GM21515 (cell line): ENCODE data around the gene ARMH1.
A peak's percentile ranks its signal among the peaks of the same experiment; 100 is the strongest.

Experiments used
- ATAC-seq: cut with Tn5 transposase; IDR thresholded peaks from one replicate; pipeline ENCODE4 v1.9.1; 2021; ENCODE audit not compliant: unreplicated experiment

ARMH1 gene

DNA sequence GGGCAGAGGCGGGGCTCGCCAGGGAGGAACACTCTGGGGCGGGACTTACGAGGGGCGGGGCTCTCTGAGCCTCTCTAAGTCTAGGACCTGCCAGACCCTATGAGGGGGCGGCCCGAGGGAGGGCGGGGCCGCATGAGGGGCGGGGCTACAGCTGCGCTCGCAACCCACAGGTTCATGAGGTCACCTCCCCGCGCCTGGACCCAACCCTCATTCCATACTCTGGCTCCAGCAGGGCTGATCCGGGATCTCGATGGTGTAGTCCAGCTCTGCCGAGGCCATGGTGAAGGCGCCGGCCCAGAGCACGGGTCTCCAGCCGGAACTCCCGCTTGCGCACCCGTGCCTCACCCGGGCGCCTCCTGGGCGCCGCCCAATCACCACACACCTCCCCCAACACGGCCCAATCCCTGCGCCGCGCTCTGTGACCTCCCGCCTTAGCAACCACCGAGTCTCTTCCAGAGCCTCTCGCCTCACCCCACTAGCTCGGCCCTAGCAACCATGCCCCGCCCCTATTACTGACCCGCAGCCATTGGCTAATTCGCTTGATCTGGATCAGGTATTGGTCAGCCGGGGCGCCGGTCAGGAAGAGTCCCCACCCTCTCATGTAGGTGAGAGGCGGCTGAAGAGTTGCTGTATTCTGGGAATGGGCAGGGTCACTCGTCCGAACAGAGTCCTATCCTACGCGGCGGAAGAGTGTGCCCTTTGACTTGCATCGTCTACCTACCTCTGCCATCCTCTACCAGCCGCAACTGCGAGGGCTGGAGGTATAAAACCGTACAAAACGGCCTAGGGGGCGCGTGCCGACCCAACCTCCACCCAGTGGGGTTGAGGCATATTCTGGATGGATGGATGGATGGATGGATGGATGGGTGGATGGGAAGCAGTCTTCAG is at the start of gene ARMH1, which contains the start of gene TMEM53:
TSS of gene ARMH1 (plus strand) at position 602 of the 888 bp plus-strand sequence. CDS start 14,984 bp downstream, outside the sequence.
TSS of gene TMEM53 (minus strand) at position 369 of the 888 bp plus-strand sequence. CDS start at position 279, 90 bp downstream.
- ATAC-seq: peak; percentile 87

DNA sequence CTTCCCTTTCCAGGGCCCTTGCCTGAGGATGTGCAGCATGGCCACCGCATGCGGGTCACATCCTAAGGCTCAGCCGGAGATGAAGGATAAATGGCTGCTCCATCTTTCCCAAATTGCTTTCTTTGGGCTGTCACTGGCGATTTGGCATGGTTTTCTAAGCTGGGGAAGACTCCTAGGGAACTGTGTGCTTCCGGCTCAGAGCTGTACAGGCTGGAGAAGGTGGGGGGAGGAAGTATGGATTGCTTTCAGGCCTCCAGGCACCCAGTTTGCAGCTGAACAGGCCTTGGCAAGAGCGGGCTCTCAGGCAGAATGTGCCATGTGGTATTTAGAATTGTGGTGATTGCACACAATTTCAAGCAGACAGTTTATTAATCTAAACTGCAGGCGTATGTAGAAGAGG is 49.2 kb upstream of the ARMH1 start:
- no peak for ATAC-seq

GRCh38 chr1:44628962-44629756 is 45.4 kb upstream of the ARMH1 start:
- ATAC-seq: no peak

DNA sequence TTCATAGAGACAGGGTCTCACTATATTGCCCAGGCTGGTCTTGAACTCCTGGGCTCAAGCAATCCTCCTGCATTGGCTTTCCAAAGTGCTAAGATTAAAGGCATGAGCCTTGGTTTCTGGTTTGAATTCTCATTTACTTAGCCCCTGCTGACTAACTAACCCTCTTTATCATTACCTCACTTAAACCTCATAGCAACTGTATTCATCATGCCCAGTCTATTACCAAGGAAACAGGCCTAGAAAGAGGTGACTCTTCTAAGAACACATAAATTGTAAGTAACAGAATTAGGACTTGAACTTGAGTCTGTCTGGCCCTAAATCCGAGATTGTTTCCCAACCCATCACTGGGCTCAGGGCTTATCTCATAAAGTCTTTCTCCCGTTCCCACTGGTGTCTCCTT is 44.4 kb upstream of the ARMH1 start:
- no peak for ATAC-seq

GRCh38 chr1:44631333-44631646 is 43.2 kb upstream of the ARMH1 start:
- ATAC-seq: peak; percentile 13

- peak; percentile 60 for ATAC-seq
Measured at GRCh38 chr1:44631647-44632539, 42.6 kb upstream of the ARMH1 start.

GRCh38 chr1:44632598-44632997 is 41.9 kb upstream of the ARMH1 start:
- no peak for ATAC-seq

- ATAC-seq: no peak
Measured at GRCh38 chr1:44634606-44635189, 39.8 kb upstream of the ARMH1 start.

- no peak for ATAC-seq
Measured at GRCh38 chr1:44635439-44635838, 39.1 kb upstream of the ARMH1 start.

GRCh38 chr1:44636083-44636687 is 38.3 kb upstream of the ARMH1 start:
- ATAC-seq: no peak

DNA sequence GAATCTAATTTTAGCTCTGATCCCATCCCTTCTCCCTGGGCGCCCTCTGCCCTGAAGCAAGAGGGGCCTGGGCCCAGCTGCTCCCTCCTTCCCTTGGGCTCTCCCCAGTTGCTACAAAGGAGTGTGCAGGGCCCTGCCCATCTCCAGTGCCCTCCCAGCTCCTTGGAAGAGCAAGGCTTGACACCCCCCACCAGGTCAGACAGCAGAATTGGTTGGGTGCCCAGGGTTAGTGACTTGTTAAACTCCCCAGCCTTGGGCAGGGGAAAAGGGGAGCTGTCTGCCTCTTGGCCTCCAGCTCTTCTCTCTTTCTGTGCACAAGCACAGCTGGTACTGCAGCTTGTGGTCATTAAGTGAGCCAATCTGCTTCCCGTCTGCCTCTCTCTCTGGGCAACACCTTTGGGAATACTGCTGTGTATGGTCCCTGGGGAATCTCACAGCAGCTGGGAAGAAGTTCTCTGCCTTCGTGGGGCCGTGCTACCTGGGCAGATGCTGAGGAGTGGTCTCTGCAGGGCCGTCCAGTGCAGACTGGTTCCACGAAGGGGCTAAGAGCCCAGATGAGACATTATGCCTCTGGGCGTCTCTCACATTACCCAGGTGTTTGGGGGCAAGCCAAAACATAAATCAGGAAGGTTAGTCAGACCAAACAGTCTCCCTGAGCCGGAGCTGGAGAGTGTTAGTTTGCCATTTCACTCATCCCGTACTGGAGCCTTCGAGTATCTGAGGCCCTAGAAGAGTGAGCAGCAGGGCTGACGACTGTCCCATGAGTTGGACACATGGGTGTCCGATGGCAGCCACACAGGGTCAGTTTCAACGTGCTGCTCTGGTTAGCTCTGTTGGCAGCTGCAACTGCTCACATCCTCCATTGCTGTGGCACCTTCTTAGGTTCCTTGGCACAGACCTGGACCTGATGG is 37.6 kb upstream of the ARMH1 start:
- ATAC-seq: no peak

- ATAC-seq: no peak
Measured at GRCh38 chr1:44637702-44638411, 36.7 kb upstream of the ARMH1 start.

- ATAC-seq: no peak
Measured at GRCh38 chr1:44640200-44640853, 34.2 kb upstream of the ARMH1 start.

DNA sequence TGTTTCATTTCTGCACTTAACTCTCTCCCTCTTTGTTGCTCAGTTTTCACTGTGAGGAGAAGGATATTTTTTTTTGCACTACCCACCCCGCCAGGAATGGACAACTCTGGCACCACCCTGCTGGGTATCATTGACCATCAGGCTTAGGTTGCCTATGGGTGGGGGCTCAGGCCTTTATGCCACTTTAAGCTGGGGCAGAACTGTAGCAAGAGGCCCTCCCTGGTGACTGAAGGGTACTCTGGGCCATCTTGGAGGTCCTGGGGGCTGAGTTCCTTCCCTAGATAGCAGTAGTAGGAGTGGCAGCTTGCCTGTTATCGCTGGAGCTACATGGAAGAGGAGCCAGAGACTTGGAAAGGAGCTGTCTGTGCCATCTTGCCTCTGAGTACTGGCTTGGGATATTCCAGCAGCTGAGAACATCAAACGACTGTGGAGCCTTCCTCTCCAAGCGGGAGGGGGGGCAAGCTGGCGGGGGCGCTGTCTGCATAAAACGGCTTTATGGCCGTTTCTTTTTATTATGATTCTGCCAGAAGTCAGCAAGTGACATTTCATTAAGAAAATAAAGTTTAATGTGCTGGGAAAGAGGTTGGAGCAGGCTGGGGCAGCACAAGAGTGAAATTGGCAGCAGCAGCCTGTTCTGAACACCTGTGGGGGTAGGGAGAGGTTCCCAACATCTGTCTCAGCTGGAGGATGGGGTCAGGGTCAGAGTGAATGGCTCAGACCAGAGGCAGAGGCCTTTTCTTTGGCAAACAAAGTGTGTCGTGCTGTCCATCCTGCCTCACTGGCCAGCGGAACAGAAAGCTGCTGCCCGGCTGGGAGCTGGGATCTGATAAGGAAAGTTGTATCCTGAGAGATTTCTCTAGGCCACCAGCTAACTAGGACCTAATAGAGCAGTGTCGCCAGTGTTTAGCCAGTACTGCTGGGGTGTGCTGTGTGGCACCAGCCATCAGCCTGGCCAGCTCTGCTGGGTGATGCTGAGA is 33.1 kb upstream of the ARMH1 start:
- no peak for ATAC-seq

DNA sequence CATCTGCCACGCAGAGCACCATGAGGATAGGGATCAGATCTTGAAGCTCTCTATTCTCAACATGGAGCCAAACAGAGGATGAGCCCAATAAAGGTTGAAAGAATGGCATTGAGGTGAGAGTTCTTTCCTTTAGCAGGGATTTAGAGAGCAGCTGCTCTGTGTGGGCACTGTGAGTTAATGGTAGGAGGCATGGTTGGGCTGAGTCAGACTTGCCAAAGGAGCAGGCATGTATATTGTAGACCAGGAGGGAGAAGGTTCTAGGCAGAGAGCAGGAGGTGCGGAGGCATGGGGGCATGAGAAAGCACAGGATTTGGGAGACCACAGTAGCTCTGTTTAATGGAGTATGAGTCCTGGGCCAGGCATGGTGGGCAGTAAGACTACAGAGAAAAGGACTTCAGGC is 32.3 kb upstream of the ARMH1 start:
- ATAC-seq: no peak

DNA sequence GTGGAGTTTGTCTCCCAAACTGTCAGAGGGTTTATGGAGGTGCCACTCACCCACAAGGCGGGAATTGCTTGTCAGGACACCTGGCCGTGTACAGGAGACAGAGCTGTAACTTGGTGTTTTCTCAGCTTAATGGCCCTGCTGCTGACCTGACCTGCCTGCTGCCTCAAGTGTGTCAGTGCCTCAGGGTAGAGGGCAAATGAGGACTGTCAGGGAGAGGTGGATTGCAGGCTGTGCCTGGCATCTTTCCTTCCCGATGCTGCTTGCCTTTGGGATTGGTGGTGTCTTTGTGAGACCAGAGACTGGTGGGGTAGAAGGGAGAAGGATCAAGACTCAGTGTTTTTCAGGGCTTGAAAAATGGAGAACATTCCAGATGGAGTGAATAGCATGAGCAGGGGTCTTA is 31.6 kb upstream of the ARMH1 start:
- no peak for ATAC-seq
